ACHN (cell line): Measurements from ENCODE around the gene F11R.
A peak's percentile ranks its signal among the peaks of the same experiment; 100 is the strongest.
"Not testable (repeated sequence)": the region's sequence is repeated elsewhere in the genome, so short reads cannot be mapped to it uniquely, and the experiment has no call there.

ENCODE experiments used
- DNase-seq: peaks from one replicate; pipeline ENCODE4 v3.0.0-alpha.2; 2015
- in situ Hi-C: cut with HindIII; loops from 2 replicates; pipeline ENCODE4 v1.10.0; 2017; ENCODE audit warnings: low sequenced_read_pairs, low pct_ligation_motif_present, low pct_unique_long_range_greater_than_20kb

Gene F11R

DNA sequence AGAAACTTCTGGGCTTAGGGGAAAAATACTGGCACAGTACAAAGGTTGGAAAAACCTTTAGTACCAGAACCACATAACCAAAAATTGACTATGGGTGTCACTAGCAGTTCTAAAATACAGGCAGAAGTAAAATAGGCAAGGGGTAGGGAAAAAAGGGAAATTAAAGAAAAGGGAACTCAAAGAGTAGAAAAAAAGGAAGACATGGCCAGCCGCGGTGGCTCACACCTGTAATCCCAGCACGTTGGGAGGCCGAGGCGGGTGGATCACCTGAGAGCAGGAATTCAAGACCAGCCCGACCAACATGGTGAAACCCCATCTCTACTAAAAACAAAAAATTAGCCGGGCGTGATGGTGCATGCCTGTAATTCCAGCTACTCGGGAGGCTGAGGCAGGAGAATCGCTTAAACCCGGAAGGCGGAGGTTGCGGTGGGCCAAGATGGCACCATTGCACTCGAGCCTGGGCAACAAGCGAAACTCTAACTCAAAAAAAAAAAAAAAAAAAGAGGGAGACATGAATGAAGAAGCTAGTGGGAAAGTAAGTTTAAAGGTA, 1.8 kb downstream of the F11R start:
- in situ Hi-C loops, DNase-seq: not testable (repeated sequence)

DNA sequence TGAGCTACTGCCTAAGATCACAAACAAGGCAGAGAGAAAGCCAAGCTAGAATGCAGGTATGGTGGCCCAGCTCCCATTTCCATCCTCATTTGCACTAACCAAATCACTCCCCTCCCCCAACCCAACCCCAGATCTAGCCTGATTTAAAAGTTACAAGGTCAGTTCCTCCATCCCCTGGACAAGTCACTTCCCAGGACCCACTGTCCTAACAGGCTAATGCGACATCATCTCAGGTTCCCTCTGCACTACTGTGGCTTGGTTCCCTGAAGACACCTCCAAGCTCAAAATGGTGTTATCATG, 2.4 kb downstream of the F11R start:
- in situ Hi-C loops = no loop called here
- no peak for DNase-seq

DNA sequence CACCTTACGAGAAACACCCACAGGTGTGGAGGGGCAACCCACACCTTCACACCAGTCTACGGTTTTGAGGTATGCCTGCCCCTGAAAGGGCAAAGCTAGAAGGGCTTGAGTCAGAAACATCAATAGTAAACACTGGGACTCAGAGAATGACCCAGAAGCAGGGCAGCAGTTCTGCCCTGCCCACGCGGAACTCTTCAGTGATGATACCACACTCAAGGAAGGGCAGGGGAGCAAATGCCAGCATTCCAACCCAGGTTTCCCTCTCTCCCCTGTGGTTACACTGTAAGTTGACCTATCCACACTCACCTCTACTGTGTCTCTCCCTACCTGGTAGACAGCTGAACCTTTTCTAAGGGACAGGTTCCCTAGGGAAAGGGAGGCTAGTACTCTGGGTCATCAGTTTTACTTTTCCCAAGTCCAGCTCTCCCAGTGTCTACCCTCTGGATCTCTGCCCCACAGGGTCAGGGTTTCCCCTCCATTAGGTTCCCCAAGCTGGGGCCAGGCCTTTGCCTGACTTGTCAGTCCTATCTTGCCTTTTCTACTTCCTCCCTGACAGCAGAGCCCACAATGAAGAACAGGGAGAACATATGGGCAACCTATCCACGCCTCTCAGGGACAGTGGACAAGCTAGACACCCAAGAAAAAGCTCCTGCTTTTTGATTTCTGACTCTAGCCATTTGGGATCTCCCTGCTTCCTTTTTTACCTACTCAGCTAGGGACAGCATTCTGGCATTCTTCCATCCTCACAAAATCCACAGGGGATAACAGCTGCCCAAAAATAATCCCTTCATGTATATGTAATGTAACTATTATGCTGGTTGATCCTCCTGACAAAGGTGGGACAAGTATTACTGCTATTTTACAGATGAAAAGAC, 3.0 kb downstream of the F11R start:
- DNase-seq = no peak
- in situ Hi-C loops = no loop called here

DNA sequence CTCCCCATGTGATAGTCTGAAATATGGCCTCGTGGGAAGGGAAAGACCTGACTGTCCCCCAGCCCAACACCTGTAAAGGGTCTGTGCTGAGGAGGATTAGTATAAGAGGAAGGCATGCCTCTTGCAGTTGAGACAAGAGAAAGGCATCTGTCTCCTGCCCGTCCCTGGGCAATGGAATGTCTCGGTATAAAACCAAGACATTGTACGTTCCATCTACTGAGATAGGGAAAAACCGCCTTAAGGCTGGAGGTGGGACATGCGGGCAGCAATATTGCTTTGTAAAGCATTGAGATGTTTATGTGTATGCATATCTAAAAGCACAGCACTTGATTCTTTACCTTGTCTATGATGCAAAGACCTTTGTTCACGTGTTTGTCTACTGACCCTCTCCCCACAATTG, 3.8 kb downstream of the F11R start:
- in situ Hi-C loops, DNase-seq: not testable (repeated sequence)

DNA sequence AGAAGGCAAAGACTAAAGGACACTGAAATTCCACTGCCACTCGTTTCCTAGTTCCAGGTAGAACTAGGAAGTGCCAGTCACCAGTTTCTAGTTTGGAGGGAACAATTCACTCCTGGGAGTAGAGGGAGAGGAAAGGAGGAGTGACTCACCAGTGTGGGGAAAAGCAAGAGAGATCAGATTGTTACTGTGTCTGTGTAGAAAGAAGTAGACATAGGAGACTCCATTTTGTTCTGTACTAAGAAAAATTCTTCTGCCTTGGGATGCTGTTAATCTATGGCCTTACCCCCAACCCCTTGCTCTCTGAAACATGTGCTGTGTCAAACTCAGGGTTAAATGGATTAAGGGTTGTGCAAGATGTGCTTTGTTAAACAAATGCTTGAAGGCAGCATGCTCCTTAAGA, 4.3 kb downstream of the F11R start:
- DNase-seq, in situ Hi-C loops: not testable (repeated sequence)

DNA sequence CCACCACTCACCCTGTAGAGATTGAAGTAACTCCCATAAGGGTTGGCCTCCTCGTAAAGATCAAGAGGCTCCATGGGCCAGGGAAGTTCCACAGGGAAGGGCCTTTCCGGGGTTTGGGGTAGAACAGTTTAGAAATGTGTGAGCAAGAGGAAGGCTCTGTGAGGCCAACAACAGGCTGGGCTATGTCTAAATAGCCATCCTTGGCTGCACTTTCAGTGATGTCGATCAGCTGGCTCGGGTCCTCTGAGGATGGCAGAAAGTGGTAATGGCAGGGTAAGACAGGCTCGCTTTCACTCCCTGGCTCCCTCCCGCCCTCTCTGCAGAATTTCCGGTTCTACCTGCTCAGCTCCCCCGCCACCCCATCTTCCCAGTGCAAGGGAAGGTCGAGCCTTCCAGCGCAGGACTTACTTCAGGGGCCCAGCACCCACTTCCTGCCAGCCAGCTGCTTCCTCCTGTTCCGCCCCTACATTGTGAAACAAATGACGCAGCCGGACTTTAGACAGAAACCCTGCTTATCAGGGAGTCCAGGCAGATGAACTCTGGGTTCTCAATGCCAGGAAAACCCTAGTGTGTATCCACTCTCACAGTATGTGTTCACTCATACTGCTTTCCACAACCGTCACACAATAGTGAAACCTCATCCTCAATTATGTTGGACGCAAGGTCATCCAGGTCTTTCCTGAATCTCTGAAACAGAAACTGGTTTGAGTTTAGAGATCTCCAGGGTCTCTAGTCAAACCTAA, 7.3 kb downstream of the F11R start:
- in situ Hi-C loops = no loop called here
- peak; percentile 78 for DNase-seq

DNA sequence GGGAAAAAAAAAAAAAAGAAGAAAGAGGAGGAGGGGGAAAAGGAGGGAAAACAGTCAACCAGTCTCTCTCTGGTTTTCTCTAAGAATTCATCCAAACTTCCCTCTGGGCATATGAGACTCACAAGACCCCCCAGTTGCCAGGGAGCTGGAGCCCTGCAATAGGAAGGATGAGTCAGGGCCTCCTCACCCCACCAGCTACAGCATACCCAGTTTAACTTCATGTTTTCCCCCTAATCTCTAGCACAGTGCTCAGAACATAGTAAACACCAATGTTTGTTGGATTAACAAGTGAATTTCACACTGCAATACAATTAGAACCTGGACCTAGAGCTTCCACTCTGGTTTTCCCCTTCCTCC, 7.8 kb downstream of the F11R start:
- DNase-seq = no peak
- in situ Hi-C loops = no loop called here

DNA sequence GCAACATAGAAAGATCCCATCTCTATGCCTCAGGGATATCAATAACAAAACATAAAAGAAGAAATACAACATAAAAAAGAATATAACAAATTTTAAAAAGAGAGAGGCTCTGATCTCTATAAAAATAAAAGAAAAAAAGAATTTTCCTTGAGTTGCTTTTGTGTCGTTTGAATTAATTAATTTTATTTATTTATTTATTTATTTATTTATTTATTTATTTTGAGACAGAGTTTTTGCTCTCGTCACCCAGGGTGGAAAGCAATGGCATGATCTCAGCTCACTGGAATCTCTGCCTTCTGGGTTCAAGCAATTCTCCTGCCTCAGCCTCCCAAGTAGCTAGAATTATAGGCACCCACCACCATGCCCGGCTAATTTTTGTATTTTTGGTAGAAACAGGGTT, 8.5 kb downstream of the F11R start:
- in situ Hi-C loops = no loop called here

DNA sequence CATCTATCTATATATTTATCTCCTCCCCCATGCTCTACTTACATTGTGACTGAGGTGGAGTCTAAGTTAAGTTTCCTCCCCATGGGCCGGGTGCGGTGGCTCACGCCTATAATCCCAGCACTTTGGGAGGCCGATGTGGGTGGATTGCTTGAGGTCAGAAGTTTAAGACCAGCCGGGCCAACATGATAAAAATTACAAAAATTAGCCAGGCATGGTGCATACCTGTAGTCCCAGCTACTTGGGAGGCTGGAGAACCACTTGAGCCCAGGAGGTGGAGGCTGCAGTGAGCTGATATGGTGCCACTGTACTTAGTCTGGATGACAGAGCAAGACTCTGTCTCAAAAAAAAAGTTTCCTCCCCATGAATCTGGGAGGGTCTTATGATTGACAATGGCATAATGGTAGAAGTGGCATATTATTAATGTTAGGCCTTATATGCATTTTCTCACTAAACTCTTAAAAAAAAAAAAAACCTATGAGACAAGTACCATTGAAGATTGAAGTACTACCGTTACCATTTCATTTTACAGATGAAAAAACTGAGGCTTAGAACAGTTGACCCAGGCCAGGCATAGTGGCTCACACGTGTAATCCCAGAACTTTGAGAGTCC, 11.2 kb downstream of the F11R start:
- no peak for DNase-seq
- in situ Hi-C loops = no loop called here

More for the DNA sequence above, 8.5 kb downstream of the F11R start:
- DNase-seq = no peak

DNA sequence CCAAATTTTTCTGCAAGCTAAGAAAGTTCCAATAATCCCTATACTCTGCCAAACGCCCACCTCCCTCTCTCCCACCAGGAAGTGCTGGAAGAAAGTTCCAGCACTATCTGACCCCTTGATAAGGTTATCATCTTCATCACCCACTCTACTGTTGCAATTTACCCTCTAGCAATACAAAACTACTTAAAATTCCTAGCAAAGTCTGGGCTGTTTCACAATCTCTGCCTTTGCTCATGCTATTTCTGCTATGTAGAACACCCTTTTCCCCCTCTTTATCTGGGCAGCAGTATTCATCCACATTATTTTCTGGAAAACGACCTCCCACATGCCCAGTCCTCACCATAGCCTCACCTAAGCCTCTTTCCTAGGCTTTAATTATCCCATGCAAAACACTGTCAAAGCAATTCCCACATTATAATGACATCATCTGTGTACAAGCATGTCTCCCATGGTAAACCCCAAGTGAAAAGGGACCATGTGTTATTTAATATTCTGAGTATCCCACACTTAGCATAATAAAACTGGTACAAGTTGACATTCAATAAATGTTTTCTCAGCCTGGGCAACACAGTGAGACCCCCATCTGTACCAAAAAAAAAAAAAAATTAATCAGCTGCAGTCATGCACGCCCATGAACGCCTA, 12.0 kb downstream of the F11R start:
- in situ Hi-C loops = no loop called here
- DNase-seq = no peak

DNA sequence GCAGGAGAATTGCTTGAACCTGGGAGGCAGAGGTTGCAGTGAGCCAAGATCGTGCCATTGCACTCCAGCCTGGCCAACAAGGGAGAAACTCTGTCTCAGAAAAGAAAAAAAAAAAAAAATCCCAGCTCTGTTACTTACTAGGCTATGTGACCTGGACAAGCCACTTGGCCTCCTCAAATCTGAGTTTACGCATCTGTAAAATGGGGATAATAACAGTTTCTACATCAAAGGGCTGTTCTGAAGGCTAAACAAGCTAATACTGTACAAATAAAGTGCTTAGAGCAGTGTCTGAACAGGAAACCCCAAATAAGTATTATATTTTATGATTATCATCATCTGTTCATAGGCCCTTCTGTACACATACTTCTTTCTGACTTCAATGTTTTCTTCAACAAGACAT, 13.6 kb downstream of the F11R start:
- in situ Hi-C loops = no loop called here
- no peak for DNase-seq

DNA sequence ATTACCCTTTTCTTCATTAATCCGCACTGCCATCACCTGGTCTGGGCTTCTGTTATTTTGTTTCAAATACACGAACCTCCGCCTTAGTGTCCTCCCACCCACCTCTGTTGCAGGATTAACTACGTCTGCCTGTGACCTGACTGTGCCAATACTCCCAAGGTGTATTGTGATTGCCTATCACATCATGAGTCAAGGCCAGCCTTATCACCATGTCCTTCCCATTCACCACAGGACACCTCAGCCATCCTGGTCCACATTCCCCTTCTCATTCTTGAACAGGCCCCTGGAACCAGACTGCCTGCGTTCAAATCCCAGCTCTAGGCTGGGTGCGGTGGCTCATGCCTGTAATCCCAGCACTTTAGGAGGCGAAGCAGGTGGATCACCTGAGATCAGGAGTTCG, 14.4 kb downstream of the F11R start:
- DNase-seq = no peak
- in situ Hi-C loops = no loop called here

DNA sequence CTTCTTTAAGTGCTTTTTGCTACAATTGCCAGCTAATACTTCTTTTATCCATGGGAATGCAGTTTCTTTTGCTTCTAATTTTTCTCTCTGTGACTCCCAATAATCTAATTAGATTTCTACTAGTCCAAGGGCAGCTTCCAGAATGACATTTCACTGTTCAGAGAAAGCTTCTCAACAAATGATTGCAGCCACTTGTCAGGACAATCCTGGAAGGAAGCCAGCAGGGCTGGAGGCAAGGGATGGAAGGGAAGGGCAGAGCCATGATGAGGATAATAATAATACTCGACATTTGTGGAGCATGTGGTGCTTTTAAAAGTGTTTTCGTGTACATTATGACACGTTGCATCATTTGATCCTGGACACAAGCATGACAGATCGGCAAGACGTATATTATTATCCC, 19.4 kb downstream of the F11R start:
- DNase-seq = no peak

DNA sequence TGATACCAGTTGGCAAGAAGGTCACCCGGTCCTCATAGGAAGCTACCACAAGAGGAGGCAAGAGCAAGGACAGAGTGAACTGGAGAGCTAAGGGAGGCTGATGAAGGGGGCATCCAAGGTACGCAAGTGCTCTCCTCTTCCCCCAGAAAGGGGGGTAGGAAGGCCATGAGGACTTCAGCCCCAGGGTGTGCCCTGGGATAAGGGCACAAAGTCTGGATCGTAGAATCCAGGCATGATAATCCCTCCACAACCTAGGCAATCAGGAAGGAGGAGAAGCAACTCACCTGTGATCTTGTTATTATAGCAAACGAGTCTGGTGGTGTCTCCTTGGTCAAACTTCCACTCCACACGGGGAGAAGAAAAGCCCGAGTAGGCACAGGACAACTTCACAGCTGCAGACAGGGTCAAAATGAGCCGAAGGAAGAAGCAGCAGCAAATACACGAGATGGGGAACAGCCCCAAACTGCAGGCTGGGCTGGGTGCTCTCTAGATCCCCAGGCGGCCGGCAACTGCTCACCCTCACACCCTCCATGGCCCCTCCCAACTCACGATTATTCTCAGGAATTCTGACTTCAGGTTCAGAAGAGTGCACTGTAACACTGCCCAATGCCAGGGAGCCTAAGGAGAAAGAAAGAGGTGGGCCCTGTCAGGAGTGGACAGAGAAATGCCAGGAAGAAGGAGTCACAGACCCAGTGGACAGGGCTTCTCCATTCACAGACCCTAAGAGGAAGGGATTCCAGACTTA, 20.0 kb downstream of the F11R start:
- in situ Hi-C loops = no loop called here
- no peak for DNase-seq

More for the DNA sequence above, 19.4 kb downstream of the F11R start:
- in situ Hi-C loops = no loop called here

DNA sequence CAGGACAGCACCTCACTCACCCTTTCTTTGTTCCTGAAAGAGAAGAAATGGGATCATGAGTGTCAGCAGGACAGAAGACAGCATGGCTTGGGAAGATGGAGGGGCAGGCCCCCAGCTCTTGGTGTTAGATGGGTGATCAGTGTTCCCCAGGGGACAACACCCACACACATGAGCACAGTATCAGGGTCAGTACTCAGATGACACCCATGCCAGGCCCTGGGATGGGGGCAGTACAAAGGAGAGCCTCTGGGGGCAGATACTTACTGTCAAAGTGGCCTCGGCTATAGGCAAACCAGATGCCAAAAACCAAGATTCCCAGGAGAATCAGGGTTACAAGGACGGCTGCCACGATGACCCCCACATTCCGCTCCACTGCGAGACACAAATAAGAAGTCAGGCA, 21.6 kb downstream of the F11R start:
- in situ Hi-C loops = no loop called here
- no peak for DNase-seq

DNA sequence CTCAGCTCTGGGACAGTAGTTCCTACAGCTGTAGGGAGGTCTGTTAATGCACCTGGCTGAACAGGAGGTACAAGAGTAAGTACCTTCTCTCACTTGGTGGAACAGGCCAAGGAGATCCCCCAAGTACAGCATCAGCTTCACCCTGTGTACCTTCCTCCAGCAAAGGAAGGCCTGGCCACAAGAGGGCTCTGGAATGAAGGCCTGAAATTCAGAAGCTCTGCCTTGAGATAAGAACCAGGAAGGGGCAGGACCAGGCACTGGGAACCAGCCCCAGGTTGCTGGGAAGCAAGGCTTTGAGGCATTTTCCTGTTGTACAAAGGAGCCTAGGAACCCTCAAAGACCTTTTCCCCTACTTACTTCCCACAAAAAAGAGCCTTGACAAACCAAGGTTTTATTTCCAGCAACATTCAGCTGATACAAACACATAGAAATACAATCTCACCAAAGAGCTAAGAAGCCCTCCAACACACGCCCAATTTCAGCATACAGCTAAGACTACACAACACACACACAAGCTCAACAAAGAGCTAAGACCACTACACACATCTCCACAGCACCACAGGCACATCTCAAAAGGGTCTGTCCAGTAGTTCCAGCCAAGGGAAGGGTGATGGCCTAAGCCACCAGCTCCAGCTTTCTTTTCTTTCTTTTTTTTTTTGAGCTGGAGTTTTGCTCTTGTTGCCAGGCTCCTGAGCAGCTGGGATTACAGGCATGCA, 23.5 kb downstream of the F11R start:
- in situ Hi-C loops = no loop called here

DNA sequence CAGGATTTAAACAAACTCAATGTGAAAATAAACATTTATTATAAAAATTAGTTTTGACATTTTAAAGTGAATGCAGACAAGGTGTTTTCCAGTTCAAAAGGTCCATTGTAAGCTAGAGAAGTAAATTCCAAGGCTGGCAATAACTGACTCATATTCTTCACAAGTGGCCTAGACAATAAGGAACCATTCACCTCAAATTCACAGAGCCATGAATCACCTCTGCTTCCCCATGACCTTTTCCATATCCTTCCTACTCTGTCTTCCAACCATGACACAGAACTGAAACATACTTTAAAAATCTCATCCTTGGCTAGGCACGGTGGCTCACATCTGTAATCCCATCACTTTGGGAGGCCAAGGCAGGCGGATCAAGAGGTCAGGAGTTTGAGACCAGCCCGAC, 24.8 kb downstream of the F11R start:
- in situ Hi-C loops = no loop called here
- DNase-seq = peak; percentile 87

More for the DNA sequence above, 23.5 kb downstream of the F11R start:
- DNase-seq = peak; percentile 70
